Upper lobe of left lung (tissue), 4 donors: Measurements from ENCODE around the gene ATXN3.

Experiments used
- CTCF ChIP-seq, 6 experiments: fragments of 450-650 bp in 4 of 6; fragments of 200-600 bp in 2 of 6; sonication (generic) in 2 of 6; IDR thresholded peaks; one replicate each; pipeline ENCODE4 v1.5.1; 2016 to 2019; ENCODE audit warnings: antibody characterized with exemption in 6 of 6
- POLR2AphosphoS5 ChIP-seq, 2 donors: sonication (generic); formaldehyde crosslinking; IDR thresholded peaks; one replicate each; pipeline ENCODE4 v1.5.1; 2017; ENCODE audit warnings: antibody characterized with exemption in 2 of 2

DNA sequence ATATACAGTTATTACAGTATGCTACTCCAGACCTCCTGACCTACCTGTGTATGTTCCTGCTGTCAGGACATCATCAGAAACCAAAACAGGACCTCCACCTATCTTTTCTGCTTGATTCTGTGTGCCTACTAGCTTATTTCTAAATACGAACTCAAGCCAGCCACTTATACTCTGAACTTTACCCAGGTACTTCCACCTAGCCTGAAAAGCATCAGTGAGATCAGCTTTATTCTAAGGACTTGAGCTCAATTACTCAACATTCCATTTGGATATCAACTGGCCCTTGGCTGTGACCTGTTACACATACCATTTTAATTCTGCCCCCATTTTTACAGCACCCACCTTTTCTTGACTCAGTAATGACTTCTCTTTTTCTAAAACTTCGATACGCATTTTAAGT, 95.7 kb downstream of the ATXN3 start:
- no peak for TF ChIP-seq CTCF (IDR thresholded peaks at IDR 0.05)
- TF ChIP-seq POLR2AphosphoS5 (IDR thresholded peaks at IDR 0.05): no peak
